ENCODE data around the gene SLC41A3. TPM values are rescaled to one million over a fixed set of nuclear protein-coding genes. Genes with fewer than 3 reads are reported as not detected.

The SLC41A3 gene
- total RNA-seq, 4 donors from 2014 or later, result 32.3 to 51.3 (median 44.0) TPM

DNA sequence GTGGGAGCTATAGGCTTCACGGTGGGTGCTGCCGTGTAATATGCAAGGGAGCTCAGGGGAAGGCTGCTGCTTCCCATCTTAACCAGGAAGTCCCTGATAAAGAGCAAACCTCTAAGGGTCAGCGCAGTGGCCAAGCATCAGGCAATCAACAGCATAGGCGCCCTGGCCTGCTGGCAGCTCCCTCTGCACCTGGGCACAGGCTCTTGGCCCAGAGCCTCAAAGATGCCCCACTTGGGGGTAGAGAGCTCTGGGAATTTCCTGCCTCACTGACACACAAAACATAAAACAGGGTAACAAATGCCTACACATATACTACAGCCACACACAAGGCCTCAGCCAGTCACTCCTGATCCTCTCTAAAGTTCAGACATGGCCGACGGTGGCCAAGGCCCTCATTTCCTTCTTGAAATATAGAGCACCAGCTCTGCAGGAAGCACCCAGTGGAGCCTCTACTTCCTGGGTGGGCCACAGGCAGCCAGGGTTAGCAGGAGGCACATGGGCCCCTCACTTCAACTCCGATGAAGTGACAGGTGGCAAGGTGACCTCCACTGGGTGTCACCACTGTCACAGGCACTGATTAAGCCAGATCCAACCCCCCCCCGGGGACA, 20.5 kb downstream of the SLC41A3 start:
- TF ChIP-seq POLR2AphosphoS5 (IDR thresholded peaks at IDR 0.05) (no peak), POLR2A (IDR thresholded peaks at IDR 0.05) (no peak), EP300 (IDR thresholded peaks at IDR 0.05) (no peak), CTCF (IDR thresholded peaks at IDR 0.05) (no peak)
- H3K4me3 ChIP-seq, result no peak overlapping the region
- no peak for DNase-seq (ENCODE audit: low spot score in 2 of 2)
- H3K36me3 ChIP-seq, result peaks cover 6% of the 10 kb centered on the region
- H3K9me3 ChIP-seq, result no peaks in the 10 kb centered on the region
- 85% methylated on average over 4 of the region's 8 CpGs for WGBS
- H3K4me1 ChIP-seq, result no peaks in the 10 kb centered on the region
- H3K27me3 ChIP-seq, result no peaks in the 10 kb centered on the region
- H3K27ac ChIP-seq, result no peak overlapping the region

- H3K27me3 ChIP-seq, result no peaks in the 10 kb centered on the region
- no peak overlapping the region for H3K27ac ChIP-seq
Observed at GRCh38 chr3:126061301-126062032, 22.5 kb downstream of the SLC41A3 start.

DNA sequence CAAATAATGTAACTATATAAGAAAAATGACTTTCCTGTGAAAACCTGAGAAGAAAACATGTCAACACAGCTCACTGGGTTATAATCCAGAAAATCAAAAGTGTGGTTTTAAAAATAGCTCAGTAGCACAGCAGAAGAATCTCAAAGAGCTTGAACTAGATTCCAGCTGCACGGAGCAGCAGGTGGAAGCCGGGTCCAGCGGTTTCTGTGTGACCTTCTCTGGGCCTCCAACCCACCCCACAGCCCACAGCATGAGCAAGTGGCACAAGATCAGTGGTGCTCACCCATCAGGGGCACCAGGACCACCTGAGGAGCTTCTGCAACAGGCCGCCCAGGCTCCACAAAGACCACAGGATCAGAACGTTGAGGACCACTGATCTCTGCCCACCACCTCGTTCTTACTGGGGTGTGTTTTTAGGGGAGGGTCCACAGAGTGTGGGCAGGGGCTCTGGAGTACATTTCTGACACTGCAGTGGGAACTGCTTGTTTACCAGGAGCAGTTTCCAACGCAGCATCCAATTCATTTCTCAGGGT, 23.2 kb downstream of the SLC41A3 start:
- Histone ChIP-seq H3K27ac (no peak overlapping the region), H3K9me3 (no peaks in the 10 kb centered on the region), H3K36me3 (no peaks in the 10 kb centered on the region), H3K27me3 (no peaks in the 10 kb centered on the region), H3K4me1 (peaks cover 10% of the 10 kb centered on the region), H3K4me3 (no peak overlapping the region)
- 91% methylated on average over 7 of the region's 7 CpGs for WGBS
- no peak for DNase-seq (ENCODE audit: low spot score in 2 of 2)
- TF ChIP-seq POLR2A (IDR thresholded peaks at IDR 0.05) (no peak), POLR2AphosphoS5 (IDR thresholded peaks at IDR 0.05) (no peak), EP300 (IDR thresholded peaks at IDR 0.05) (no peak), CTCF (IDR thresholded peaks at IDR 0.05) (no peak)

More at GRCh38 chr3:126061301-126062032, 22.5 kb downstream of the SLC41A3 start:
- no peaks in the 10 kb centered on the region for H3K9me3 ChIP-seq
- DNase-seq (ENCODE audit: low spot score in 2 of 2), result no peak
- no peak overlapping the region for H3K4me3 ChIP-seq
- H3K36me3 ChIP-seq, result no peaks in the 10 kb centered on the region
- TF ChIP-seq CTCF (IDR thresholded peaks at IDR 0.05) (no peak), EP300 (IDR thresholded peaks at IDR 0.05) (no peak)
- WGBS, result 90% methylated on average over 5 of the region's 8 CpGs
- peaks cover 10% of the 10 kb centered on the region for H3K4me1 ChIP-seq

DNA sequence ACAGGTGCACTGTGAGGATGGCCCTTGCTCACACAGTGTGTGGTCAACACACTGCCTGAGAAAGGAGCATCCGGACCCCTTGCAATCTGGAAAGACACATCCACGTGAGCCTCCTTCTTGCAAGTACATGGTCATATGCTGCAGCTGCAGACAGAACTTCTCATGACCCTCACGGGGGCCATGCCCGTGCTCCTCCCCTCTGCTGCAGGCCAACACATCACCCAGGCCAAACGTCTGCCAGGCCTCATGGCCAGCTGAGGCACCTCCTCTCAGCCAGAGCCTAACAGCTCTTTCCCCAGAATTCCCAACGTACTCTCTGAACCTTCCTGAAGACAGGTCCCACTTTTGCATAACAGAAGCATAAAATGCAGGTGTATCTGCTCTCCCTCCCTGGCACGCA, 25.3 kb downstream of the SLC41A3 start:
- H3K36me3 ChIP-seq, result no peaks in the 10 kb centered on the region
- peaks cover 10% of the 10 kb centered on the region for H3K4me1 ChIP-seq
- DNase-seq (ENCODE audit: low spot score in 2 of 2), result no peak
- no peaks in the 10 kb centered on the region for H3K27me3 ChIP-seq
- H3K27ac ChIP-seq, result no peak overlapping the region
- WGBS, result 76% methylated on average over 4 of the region's 7 CpGs
- TF ChIP-seq EP300 (IDR thresholded peaks at IDR 0.05) (no peak), POLR2AphosphoS5 (IDR thresholded peaks at IDR 0.05) (no peak), POLR2A (IDR thresholded peaks at IDR 0.05) (no peak)
- no peaks in the 10 kb centered on the region for H3K9me3 ChIP-seq
- H3K4me3 ChIP-seq, result no peak overlapping the region

DNA sequence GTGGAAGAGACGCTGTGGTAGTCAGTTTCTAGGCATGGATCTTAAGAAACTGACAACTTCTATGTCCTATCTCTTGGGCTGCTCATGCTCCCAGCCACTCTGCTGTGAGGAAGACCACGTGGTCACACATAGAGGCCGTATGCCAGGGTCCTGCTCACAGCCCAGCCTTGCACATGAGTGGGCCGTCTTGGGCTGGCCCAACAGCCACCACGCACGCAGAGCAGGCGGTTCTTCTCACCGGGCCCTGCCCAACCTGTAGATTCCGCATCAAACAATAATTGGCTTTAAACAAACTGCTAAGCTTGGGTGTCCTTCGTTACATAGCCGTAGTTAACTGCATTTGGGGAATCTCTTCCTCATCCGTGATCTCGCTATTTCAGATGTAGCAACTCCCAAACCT, 26.0 kb downstream of the SLC41A3 start:
- H3K4me3 ChIP-seq, result no peak overlapping the region
- no peaks in the 10 kb centered on the region for H3K27me3 ChIP-seq
- no peak for DNase-seq (ENCODE audit: low spot score in 2 of 2)
- H3K9me3 ChIP-seq, result no peaks in the 10 kb centered on the region
- no peak overlapping the region for H3K27ac ChIP-seq
- H3K36me3 ChIP-seq, result no peaks in the 10 kb centered on the region
- WGBS, result 92% methylated on average over 12 of the region's 13 CpGs
- TF ChIP-seq CTCF (IDR thresholded peaks at IDR 0.05) (no peak), POLR2AphosphoS5 (IDR thresholded peaks at IDR 0.05) (no peak), POLR2A (IDR thresholded peaks at IDR 0.05) (no peak), EP300 (IDR thresholded peaks at IDR 0.05) (no peak)
- peaks cover 10% of the 10 kb centered on the region for H3K4me1 ChIP-seq

Measured in suprapubic skin (tissue), 4 donors.